Measurements from ENCODE around the gene TAF5L.

GRCh38 chr1:229657993-229658755 is 32.3 kb upstream of the TAF5L start:
- TF ChIP-seq EZH2 (IDR thresholded peaks at IDR 0.05; ENCODE audit: borderline replicate concordance, low read length), result no peak
- TF ChIP-seq, protein P1, sequence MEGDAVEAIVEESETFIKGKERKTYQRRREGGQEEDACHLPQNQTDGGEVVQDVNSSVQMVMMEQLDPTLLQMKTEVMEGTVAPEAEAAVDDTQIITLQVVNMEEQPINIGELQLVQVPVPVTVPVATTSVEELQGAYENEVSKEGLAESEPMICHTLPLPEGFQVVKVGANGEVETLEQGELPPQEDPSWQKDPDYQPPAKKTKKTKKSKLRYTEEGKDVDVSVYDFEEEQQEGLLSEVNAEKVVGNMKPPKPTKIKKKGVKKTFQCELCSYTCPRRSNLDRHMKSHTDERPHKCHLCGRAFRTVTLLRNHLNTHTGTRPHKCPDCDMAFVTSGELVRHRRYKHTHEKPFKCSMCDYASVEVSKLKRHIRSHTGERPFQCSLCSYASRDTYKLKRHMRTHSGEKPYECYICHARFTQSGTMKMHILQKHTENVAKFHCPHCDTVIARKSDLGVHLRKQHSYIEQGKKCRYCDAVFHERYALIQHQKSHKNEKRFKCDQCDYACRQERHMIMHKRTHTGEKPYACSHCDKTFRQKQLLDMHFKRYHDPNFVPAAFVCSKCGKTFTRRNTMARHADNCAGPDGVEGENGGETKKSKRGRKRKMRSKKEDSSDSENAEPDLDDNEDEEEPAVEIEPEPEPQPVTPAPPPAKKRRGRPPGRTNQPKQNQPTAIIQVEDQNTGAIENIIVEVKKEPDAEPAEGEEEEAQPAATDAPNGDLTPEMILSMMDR (IDR thresholded peaks at IDR 0.05; ENCODE audit: low read length), result no peak
